HepG2 (cell line): ENCODE data around the gene FHIP2A. TPM values are rescaled to one million over a fixed set of nuclear protein-coding genes. Genes with fewer than 3 reads are reported as not detected.

ENCODE experiments used
- ASH2L ChIP-seq: fragments of 300-600, 200-600 bp; sonication (generic); IDR thresholded peaks from 2 replicates; pipeline ENCODE4 v1.7.0; 2017; ENCODE audit warnings: low read depth, mild to moderate bottlenecking, moderate library complexity, mixed read lengths, low read length; ENCODE audit not compliant: insufficient read length
- DZIP1 ChIP-seq: sonication (generic); formaldehyde crosslinking; IDR thresholded peaks from 2 replicates; pipeline ENCODE4 v1.5.0; 2020; ENCODE audit warnings: mild to moderate bottlenecking, missing genetic modification reagents
- GRHL1 ChIP-seq: sonication (generic); formaldehyde crosslinking; conservative IDR thresholded peaks from 2 replicates; pipeline ENCODE4 v1.8.0; 2022; ENCODE audit warnings: missing genetic modification reagents
- GZF1 ChIP-seq: sonication (generic); formaldehyde crosslinking; IDR thresholded peaks from 2 replicates; pipeline ENCODE4 v1.5.1; 2020; ENCODE audit warnings: mild to moderate bottlenecking, missing genetic modification reagents
- HNF4A ChIP-seq: sonication (generic); formaldehyde crosslinking; IDR thresholded peaks from 2 replicates; pipeline ENCODE4 v1.4.0; 2020; ENCODE audit warnings: missing genetic modification reagents
- HNRNPH1 ChIP-seq: fragments of 200-400 bp; formaldehyde crosslinking; optimal IDR thresholded peaks from 2 replicates; pipeline ENCODE3; 2017; ENCODE audit warnings: mild to moderate bottlenecking, low read depth, low read length
- HOXA7 ChIP-seq: sonication (generic); formaldehyde crosslinking; IDR thresholded peaks from 2 replicates; pipeline ENCODE4 v1.8.1; 2022; ENCODE audit warnings: mild to moderate bottlenecking, missing genetic modification reagents, moderate library complexity
- MEIS1 ChIP-seq: sonication (generic); formaldehyde crosslinking; IDR thresholded peaks from 2 replicates; pipeline ENCODE4 v1.9.0; 2021; ENCODE audit warnings: mild to moderate bottlenecking, missing genetic modification reagents, moderate library complexity, borderline replicate concordance
- MTERF4 ChIP-seq: sonication (generic); formaldehyde crosslinking; IDR thresholded peaks from 2 replicates; pipeline ENCODE4 v1.8.0; 2023; ENCODE audit warnings: mild to moderate bottlenecking, missing genetic modification reagents
- MYNN ChIP-seq: sonication (generic); formaldehyde crosslinking; IDR thresholded peaks from 2 replicates; pipeline ENCODE4 v1.4.0; 2020; ENCODE audit warnings: mild to moderate bottlenecking, low read depth, missing genetic modification reagents
- SOX6 ChIP-seq, 2 experiments: fragments of 450-650 bp in 1 of 2; sonication (generic) in 1 of 2; formaldehyde crosslinking in 1 of 2; IDR thresholded peaks; 2 replicates each; pipeline versions ENCODE4 v1.4.0 to v1.6.1; 2017 to 2020; ENCODE audit warnings: antibody characterized with exemption in 1 of 2, mild to moderate bottlenecking in 1 of 2, missing genetic modification reagents in 1 of 2
- STAT5B ChIP-seq: sonication (generic); formaldehyde crosslinking; IDR thresholded peaks from 2 replicates; pipeline ENCODE4 v1.4.0; 2020; ENCODE audit warnings: missing genetic modification reagents
- TARDBP ChIP-seq: sonication (generic); formaldehyde crosslinking; IDR thresholded peaks from 2 replicates; pipeline ENCODE4 v1.8.0; 2022; ENCODE audit warnings: mild to moderate bottlenecking, missing genetic modification reagents
- ZFP36 ChIP-seq: fragments of 150-350 bp; IDR thresholded peaks from 2 replicates; pipeline ENCODE4 v1.6.1; 2018; ENCODE audit warnings: borderline replicate concordance, low read length, low read depth; ENCODE audit not compliant: partially characterized antibody
- ZNF263 ChIP-seq: sonication (generic); formaldehyde crosslinking; IDR thresholded peaks from 2 replicates; pipeline ENCODE4 v1.4.0; 2020; ENCODE audit warnings: missing genetic modification reagents
- ZNF629 ChIP-seq: sonication (generic); formaldehyde crosslinking; conservative IDR thresholded peaks from 2 replicates; pipeline ENCODE4 v1.5.0; 2020; ENCODE audit warnings: missing genetic modification reagents
- ZNF660 ChIP-seq: sonication (generic); formaldehyde crosslinking; IDR thresholded peaks from 2 replicates; pipeline ENCODE4 v1.5.1; 2020; ENCODE audit warnings: mild to moderate bottlenecking, low read depth, missing genetic modification reagents, borderline replicate concordance
- polyA plus RNA-seq, 8 experiments: library from polyadenylated mRNA; depleted of rRNA in 3 of 8; stranded (reverse) in 7 of 8; unstranded in 1 of 8; fragments of >200 nt; fragmentation: Illumina TruSeq in 4 of 8; extraction: Trizol in 4 of 8; gene quantifications; 2 replicates each; pipeline versions ENCODE4 v1.2.1 to v1.2.3, GENCODE V29; 2011 to 2016; ENCODE audit warnings: low read depth in 4 of 8, missing spikeins in 1 of 8, mixed read lengths in 1 of 8; ENCODE audit not compliant: insufficient read depth in 1 of 8
- total RNA-seq, 5 experiments: library from RNA; depleted of rRNA; stranded (reverse); fragments of >200 nt; fragmentation: Illumina TruSeq; extraction: Trizol; gene quantifications; 2 replicates each; pipeline ENCODE4 v1.2.3, GENCODE V29; 2016; ENCODE audit warnings: low read depth in 1 of 5
- TF ChIP-seq, protein P1 (sequence below): sonication (generic); formaldehyde crosslinking; IDR thresholded peaks from 2 replicates; pipeline ENCODE4 v1.9.0; 2021; ENCODE audit warnings: mild to moderate bottlenecking, missing genetic modification reagents

The FHIP2A gene
- total and polyA plus RNA-seq, 2 of the 13 experiments (the other 11 are each of a cell fraction or from before 2014, with no cell fraction given), result 6.5 to 8.3 TPM

DNA sequence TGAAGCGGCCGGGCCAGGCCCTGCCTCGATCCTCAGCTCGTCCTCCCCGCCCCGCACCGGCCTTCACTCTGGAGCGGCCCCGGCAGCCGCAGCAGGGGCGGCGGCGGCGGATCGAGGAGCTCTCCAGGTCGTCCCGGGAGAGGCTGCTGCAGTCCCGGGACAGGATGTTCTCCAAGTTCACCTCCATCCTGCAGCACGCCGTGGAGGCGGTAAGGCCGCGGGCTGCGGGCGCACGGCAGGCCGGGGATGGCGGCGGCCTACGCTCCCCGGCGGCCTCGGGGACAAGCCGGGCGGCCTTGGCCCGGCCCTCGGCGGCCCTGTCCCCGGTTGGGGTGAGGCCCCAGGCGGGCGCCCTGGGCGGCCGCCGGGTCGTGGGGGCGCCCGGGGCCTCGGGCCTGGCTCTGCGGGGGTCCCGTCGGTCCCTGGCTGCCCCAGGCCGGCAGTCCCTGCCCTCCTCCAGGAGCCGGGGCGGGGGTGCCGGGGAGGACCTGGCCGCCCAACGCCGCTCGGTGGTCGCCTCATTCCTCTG lies 399 bp downstream of the FHIP2A start (continued):
- TF ChIP-seq HNRNPH1 (no peak), STAT5B (CRISPR knock-in tag) (no peak), SOX6 (IDR thresholded peaks at IDR 0.05) (no peak), SOX6 (CRISPR knock-in tag; IDR thresholded peaks at IDR 0.05) (no peak), MTERF4 (CRISPR knock-in tag) (no peak), ZFP36 (no peak), GZF1 (CRISPR knock-in tag) (no peak), DZIP1 (no peak), ZNF629 (CRISPR knock-in tag) (no peak), MYNN (CRISPR knock-in tag) (no peak), HNF4A (no peak), MEIS1 (no peak), HOXA7 (CRISPR knock-in tag) (no peak), ZNF660 (CRISPR knock-in tag) (no peak), ASH2L (peak; percentile 73), ZNF263 (no peak), GRHL1 (CRISPR knock-in tag) (no peak), TARDBP (CRISPR knock-in tag) (no peak)
- TF ChIP-seq, protein P1, sequence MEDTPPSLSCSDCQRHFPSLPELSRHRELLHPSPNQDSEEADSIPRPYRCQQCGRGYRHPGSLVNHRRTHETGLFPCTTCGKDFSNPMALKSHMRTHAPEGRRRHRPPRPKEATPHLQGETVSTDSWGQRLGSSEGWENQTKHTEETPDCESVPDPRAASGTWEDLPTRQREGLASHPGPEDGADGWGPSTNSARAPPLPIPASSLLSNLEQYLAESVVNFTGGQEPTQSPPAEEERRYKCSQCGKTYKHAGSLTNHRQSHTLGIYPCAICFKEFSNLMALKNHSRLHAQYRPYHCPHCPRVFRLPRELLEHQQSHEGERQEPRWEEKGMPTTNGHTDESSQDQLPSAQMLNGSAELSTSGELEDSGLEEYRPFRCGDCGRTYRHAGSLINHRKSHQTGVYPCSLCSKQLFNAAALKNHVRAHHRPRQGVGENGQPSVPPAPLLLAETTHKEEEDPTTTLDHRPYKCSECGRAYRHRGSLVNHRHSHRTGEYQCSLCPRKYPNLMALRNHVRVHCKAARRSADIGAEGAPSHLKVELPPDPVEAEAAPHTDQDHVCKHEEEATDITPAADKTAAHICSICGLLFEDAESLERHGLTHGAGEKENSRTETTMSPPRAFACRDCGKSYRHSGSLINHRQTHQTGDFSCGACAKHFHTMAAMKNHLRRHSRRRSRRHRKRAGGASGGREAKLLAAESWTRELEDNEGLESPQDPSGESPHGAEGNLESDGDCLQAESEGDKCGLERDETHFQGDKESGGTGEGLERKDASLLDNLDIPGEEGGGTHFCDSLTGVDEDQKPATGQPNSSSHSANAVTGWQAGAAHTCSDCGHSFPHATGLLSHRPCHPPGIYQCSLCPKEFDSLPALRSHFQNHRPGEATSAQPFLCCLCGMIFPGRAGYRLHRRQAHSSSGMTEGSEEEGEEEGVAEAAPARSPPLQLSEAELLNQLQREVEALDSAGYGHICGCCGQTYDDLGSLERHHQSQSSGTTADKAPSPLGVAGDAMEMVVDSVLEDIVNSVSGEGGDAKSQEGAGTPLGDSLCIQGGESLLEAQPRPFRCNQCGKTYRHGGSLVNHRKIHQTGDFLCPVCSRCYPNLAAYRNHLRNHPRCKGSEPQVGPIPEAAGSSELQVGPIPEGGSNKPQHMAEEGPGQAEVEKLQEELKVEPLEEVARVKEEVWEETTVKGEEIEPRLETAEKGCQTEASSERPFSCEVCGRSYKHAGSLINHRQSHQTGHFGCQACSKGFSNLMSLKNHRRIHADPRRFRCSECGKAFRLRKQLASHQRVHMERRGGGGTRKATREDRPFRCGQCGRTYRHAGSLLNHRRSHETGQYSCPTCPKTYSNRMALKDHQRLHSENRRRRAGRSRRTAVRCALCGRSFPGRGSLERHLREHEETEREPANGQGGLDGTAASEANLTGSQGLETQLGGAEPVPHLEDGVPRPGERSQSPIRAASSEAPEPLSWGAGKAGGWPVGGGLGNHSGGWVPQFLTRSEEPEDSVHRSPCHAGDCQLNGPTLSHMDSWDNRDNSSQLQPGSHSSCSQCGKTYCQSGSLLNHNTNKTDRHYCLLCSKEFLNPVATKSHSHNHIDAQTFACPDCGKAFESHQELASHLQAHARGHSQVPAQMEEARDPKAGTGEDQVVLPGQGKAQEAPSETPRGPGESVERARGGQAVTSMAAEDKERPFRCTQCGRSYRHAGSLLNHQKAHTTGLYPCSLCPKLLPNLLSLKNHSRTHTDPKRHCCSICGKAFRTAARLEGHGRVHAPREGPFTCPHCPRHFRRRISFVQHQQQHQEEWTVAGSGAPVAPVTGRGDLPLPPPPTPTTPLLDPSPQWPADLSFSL, result no peak
